HepG2 (cell line): ENCODE results near the gene ZNF627. TPM values are rescaled to one million over a fixed set of nuclear protein-coding genes. Genes with fewer than 3 reads are reported as not detected.

ENCODE experiments used
- CEBPZ ChIP-seq: IDR thresholded peaks from 2 replicates; pipeline ENCODE4 v1.6.1; 2012; ENCODE audit warnings: low read length, improper control_type of control experiment
- EEA1 ChIP-seq: sonication (generic); formaldehyde crosslinking; IDR thresholded peaks from 2 replicates; pipeline ENCODE4 v1.5.1; 2020; ENCODE audit warnings: mild to moderate bottlenecking, missing genetic modification reagents, borderline replicate concordance
- MAFG ChIP-seq: sonication (generic); formaldehyde crosslinking; IDR thresholded peaks from 2 replicates; pipeline ENCODE4 v1.5.1; 2020; ENCODE audit warnings: mild to moderate bottlenecking, missing genetic modification reagents
- MTF1 ChIP-seq: sonication (generic); formaldehyde crosslinking; IDR thresholded peaks from 2 replicates; pipeline ENCODE4 v1.5.0; 2020; ENCODE audit warnings: missing genetic modification reagents
- MXD4 ChIP-seq: IDR thresholded peaks from 2 replicates; pipeline ENCODE4 v1.6.1; 2016; ENCODE audit warnings: mild to moderate bottlenecking, missing biosample characterization, missing genetic modification reagents
- SRSF1 ChIP-seq: fragments of 200-400 bp; formaldehyde crosslinking; optimal IDR thresholded peaks from 2 replicates; pipeline ENCODE3; 2017; ENCODE audit warnings: mild to moderate bottlenecking, low read depth, low read length, moderate library complexity
- ZHX1 ChIP-seq: sonication (generic); formaldehyde crosslinking; IDR thresholded peaks from 2 replicates; pipeline ENCODE4 v1.8.1; 2022; ENCODE audit warnings: low read depth, mild to moderate bottlenecking, missing genetic modification reagents
- ZNF501 ChIP-seq: sonication (generic); formaldehyde crosslinking; IDR thresholded peaks from 2 replicates; pipeline ENCODE4 v1.5.1; 2020; ENCODE audit warnings: mild to moderate bottlenecking, moderate library complexity, missing genetic modification reagents
- ZNF772 ChIP-seq: sonication (generic); formaldehyde crosslinking; IDR thresholded peaks from 2 replicates; pipeline ENCODE4 v1.5.0; 2020; ENCODE audit warnings: mild to moderate bottlenecking, missing genetic modification reagents
- ZSCAN30 ChIP-seq: sonication (generic); formaldehyde crosslinking; IDR thresholded peaks from 2 replicates; pipeline ENCODE4 v1.5.0; 2020; ENCODE audit warnings: mild to moderate bottlenecking, missing genetic modification reagents
- ZSCAN9 ChIP-seq: IDR thresholded peaks from 2 replicates; pipeline ENCODE4 v1.6.1; 2016; ENCODE audit warnings: borderline replicate concordance
- polyA plus RNA-seq, 8 experiments: library from polyadenylated mRNA; depleted of rRNA in 3 of 8; stranded (reverse) in 7 of 8; unstranded in 1 of 8; fragments of >200 nt; fragmentation: Illumina TruSeq in 4 of 8; extraction: Trizol in 4 of 8; gene quantifications; 2 replicates each; pipeline versions ENCODE4 v1.2.1 to v1.2.3, GENCODE V29; 2011 to 2016; ENCODE audit warnings: low read depth in 4 of 8, missing spikeins in 1 of 8, mixed read lengths in 1 of 8; ENCODE audit not compliant: insufficient read depth in 1 of 8
- total RNA-seq, 5 experiments: library from RNA; depleted of rRNA; stranded (reverse); fragments of >200 nt; fragmentation: Illumina TruSeq; extraction: Trizol; gene quantifications; 2 replicates each; pipeline ENCODE4 v1.2.3, GENCODE V29; 2016; ENCODE audit warnings: low read depth in 1 of 5
- TF ChIP-seq, protein P1 (sequence below): IDR thresholded peaks from 2 replicates; pipeline ENCODE4 v1.6.1; 2016; ENCODE audit warnings: mild to moderate bottlenecking, missing biosample characterization, missing genetic modification reagents
- TF ChIP-seq, protein P2 (sequence below): sonication (generic); formaldehyde crosslinking; IDR thresholded peaks from 2 replicates; pipeline ENCODE4 v1.4.0; 2020; ENCODE audit warnings: missing genetic modification reagents, borderline replicate concordance
- TF ChIP-seq, protein P3 (sequence below), 2 experiments: sonication (generic) in 1 of 2; formaldehyde crosslinking in 1 of 2; IDR thresholded peaks; 2 replicates each; pipeline versions ENCODE4 v1.4.0 to v1.6.1; 2018 to 2020; ENCODE audit warnings: missing genetic modification reagents in 2 of 2, borderline replicate concordance in 1 of 2, low read depth in 1 of 2, mild to moderate bottlenecking in 1 of 2, missing biosample characterization in 1 of 2

The ZNF627 gene
- total and polyA plus RNA-seq, 2 of the 13 experiments (the other 11 are each of a cell fraction or from before 2014, with no cell fraction given): 4.2 to 12.7 TPM

DNA sequence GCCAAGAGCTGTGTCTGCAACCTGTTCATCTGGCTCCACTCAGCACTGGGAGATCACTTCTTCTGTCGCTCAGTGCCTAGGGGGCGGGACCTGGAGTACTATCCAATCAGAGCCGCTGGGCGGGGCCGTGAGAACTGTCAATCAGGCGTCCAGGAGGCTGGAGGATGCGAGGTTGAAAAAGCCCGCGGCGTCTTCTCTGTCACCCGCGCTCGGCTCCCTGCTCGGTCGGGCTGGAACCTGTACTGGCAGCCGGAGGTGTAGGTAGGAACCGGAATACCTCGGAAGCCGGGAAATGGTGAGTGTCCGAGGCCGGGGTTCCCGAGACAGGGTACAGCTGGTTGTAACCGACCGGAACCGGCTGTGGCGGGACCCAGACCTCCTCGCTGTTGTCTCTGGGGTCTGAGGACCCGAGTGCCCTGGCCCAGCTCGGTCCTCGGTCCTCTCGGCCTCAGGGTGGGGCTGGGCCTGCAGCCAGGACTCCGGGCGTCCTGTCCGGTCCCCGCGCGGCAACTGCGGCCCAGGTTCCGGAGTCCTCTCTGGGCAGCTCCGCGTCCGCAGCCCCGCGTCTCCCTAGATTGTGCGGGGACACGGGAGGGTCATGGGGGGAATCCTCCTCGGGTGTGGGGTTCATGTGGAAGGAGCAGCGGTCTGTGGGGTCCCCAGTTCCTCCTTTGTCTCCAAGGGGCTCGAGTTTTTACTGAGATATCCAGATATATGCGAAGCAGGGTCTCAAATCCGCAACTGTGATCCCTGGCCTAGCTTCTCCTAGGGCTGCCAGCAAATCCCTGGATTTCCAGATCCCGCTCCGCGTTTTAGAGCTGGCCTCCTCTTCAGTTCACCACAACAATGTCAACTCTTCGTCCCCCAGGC lies 42.6 kb downstream of the ZNF627 start (continued):
- TF ChIP-seq CEBPZ (no peak), MAFG (no peak), ZNF501 (CRISPR knock-in tag) (peak; percentile 60; the same call in 1 of the 2 replicates), MTF1 (no peak), ZSCAN30 (no peak), ZHX1 (CRISPR knock-in tag) (no peak), EEA1 (no peak), MXD4 (CRISPR knock-in tag) (0 out of 2 replicates have a peak, but pooled peaks have one; percentile 42), ZSCAN9 (CRISPR knock-in tag) (no peak), SRSF1 (peak; percentile 61), ZNF772 (CRISPR knock-in tag) (no peak)
- TF ChIP-seq, protein P1, sequence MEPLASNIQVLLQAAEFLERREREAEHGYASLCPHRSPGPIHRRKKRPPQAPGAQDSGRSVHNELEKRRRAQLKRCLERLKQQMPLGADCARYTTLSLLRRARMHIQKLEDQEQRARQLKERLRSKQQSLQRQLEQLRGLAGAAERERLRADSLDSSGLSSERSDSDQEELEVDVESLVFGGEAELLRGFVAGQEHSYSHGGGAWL (CRISPR knock-in tag): peak; percentile 13; the same call in 1 of the 2 replicates
- TF ChIP-seq, protein P2, sequence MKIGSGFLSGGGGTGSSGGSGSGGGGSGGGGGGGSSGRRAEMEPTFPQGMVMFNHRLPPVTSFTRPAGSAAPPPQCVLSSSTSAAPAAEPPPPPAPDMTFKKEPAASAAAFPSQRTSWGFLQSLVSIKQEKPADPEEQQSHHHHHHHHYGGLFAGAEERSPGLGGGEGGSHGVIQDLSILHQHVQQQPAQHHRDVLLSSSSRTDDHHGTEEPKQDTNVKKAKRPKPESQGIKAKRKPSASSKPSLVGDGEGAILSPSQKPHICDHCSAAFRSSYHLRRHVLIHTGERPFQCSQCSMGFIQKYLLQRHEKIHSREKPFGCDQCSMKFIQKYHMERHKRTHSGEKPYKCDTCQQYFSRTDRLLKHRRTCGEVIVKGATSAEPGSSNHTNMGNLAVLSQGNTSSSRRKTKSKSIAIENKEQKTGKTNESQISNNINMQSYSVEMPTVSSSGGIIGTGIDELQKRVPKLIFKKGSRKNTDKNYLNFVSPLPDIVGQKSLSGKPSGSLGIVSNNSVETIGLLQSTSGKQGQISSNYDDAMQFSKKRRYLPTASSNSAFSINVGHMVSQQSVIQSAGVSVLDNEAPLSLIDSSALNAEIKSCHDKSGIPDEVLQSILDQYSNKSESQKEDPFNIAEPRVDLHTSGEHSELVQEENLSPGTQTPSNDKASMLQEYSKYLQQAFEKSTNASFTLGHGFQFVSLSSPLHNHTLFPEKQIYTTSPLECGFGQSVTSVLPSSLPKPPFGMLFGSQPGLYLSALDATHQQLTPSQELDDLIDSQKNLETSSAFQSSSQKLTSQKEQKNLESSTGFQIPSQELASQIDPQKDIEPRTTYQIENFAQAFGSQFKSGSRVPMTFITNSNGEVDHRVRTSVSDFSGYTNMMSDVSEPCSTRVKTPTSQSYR (CRISPR knock-in tag): no peak
- TF ChIP-seq, protein P3, sequence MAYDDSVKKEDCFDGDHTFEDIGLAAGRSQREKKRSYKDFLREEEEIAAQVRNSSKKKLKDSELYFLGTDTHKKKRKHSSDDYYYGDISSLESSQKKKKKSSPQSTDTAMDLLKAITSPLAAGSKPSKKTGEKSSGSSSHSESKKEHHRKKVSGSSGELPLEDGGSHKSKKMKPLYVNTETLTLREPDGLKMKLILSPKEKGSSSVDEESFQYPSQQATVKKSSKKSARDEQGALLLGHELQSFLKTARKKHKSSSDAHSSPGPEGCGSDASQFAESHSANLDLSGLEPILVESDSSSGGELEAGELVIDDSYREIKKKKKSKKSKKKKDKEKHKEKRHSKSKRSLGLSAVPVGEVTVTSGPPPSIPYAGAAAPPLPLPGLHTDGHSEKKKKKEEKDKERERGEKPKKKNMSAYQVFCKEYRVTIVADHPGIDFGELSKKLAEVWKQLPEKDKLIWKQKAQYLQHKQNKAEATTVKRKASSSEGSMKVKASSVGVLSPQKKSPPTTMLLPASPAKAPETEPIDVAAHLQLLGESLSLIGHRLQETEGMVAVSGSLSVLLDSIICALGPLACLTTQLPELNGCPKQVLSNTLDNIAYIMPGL (CRISPR knock-in tag; IDR thresholded peaks at IDR 0.05; ENCODE audit: borderline replicate concordance in 1 of 2, low read depth in 1 of 2): peak in 1 of 2 experiments; percentile 60; a peak in 1 of 4 replicates
